Superior temporal gyrus (tissue), 1 donor: Measurements from ENCODE around the gene KCNK13.
"Not testable (repeated sequence)": the region's sequence is repeated elsewhere in the genome, so short reads cannot be mapped to it uniquely, and the experiment has no call there.

Experiments used
- DNase-seq: peaks from one replicate; pipeline ENCODE4 v3.0.0-alpha.2; 2016; ENCODE audit errors: extremely low spot score

The KCNK13 gene

DNA sequence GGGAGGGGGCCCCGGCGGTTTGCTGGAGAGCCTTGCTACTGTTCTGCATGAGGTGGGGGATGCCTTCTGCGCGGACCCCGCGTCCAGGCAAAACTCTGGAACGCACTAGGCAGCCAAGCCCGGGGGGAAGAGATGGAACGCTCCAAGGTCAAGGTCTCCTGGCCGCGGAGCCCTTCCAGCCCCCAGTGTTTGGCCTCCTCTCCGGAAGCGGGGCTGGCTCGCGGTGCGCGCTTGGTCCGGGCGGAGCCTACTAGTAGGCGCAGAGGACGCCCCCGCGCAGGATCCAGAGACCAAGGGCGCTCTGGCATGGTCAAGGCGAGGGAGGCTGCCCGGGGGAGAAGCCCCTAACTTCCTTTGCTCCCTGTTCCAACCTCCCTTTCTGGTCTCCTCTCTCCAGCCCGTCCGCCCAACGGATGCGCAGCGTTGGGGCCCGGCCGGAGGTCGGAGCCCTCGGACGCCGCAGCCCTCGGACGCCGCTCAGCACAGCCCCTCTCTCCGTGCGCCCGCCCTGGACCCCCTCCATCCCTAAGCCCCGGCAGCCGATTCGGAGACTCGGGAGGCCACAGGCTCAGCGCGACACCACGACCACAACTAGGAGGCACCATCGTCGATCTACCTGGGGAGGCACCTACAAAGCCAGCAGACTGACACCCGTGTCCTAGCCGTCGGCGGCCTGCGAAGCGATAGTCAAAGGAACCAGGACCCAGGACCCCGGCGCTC lies 669 bp upstream of the KCNK13 start:
- no peak for DNase-seq

DNA sequence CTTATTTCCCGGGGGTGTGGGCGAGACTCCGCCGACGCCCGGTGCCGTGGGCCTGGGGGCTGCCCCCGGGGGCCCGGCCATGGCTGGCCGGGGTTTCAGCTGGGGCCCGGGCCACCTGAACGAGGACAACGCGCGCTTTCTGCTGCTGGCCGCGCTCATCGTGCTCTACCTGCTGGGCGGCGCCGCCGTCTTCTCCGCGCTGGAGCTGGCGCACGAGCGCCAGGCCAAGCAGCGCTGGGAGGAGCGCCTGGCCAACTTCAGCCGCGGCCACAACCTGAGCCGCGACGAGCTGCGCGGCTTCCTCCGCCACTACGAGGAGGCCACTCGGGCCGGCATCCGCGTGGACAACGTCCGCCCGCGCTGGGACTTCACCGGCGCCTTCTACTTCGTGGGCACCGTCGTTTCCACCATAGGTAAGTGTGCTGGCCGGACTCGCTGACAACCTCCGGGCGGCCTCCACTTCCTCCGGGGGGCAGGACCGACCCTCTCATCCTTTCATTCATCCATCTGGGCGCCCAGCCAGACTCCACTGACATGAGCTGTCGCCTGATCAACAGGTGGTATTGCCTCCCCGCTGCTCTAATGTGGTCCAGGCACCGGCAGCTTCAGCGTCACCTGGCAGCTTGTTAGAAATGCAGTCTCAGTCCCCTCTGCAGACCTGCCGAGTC lies 467 bp downstream of the KCNK13 start:
- DNase-seq: no peak

DNA sequence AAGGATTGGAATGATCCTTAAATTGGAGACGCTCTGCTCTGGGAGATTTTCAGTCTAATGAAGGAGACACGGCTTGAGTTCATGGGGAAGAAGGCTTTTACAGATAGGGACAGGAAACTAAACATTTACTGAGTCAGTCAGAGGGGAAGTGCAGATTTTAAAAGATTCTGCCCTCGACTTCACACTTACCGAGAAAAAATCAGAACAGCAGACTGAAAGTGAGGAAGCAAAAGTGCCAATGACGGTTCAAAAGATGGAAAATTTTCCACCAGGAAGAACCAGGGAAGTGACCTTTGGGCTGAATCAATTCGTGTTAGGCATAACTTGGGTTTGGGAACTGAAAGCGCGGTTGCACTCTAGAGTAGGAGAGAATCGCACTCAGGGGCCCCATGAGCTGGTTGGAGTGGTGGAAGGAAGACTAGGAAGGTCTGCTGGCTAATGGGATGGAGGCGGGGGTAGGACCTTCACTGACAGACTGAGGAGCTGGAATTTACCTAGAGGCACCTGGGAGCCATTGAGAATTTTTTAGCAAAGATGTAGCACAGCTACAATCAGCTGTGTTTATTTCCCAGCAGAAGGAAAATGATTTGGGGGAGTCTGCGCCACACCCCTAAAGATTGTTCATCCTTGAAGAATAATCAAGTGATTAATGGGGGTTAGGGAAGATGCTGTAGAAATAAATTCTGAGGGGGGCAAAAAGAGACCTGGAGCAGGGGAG lies 1.2 kb downstream of the KCNK13 start:
- DNase-seq: no peak

DNA sequence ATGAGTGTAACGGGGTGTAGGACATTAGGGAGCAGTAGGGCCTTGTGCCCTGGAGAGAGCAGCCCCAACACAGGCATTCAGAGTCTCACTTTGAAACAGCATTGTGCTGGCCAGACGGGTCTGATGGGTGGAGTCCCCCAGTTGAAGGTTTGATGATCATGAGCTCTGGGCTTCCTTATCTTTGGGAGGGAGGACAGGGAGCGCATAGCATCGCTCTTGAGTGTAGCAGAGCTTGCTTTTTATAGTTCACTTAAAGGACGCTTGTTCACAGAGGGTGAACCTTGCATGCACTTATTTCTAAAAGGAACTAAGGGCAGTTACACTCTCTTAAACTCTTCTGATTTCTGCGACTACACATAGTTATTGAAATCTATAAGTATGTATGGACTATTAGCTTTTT lies 10.6 kb downstream of the KCNK13 start:
- DNase-seq: no peak

DNA sequence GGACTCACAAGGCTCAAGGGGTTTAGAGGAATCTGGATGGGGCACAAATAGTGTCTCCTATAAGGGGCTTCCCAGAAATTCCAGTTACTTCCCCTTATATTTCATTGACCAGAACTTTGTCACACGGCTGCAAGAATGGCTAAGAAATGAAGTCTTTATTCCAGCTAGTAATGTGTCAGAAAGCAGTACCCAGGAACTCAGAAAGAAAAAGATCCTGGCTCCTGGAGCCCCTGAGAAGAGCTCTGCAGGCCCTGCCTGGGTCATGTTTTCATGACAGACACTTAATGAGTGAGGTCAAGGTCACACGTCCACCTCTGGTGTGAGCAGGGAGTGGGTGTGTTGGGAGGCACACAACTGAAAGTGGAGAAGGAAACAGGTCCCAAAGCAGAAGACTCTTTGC lies 17.8 kb downstream of the KCNK13 start:
- no peak for DNase-seq

DNA sequence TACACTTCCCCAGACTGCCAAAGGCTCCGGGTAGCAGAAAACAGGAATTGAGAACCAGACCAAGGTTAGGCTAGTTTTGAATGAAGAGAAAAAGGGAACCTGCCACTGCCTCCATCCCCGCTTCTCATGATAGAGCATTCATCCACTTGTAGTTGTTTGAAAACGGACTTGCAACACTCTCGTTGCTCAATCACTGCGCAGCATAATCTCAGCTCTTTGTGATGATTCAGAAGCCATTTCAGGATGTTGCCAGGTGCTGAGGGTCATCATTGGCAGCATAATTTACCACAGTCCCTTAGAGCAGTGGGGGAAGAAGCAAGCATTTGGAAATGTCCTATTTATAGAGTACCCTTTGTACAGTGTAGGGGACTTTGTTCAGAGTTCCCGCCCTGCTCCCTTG lies 25.6 kb downstream of the KCNK13 start:
- peak; percentile 42 for DNase-seq

DNA sequence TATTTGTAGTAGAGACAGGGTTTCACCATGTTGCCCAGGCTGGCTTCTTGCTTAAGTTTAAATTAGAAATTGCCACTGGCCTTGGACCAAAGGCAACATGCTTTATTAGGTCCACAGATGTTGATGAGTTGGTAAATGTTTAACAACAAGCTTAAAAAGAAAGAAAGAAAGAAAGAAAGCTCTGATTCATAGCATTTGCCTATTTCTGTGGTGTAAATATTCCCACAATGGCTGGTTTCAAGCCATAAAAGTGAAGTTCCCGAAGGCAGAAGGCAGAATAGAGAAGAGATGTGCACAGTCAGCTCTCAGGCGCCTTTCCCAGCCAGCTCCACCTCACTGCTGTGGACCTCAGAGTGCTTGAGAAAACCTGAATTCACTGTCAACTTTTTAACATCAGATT lies 26.4 kb downstream of the KCNK13 start:
- DNase-seq: no peak

DNA sequence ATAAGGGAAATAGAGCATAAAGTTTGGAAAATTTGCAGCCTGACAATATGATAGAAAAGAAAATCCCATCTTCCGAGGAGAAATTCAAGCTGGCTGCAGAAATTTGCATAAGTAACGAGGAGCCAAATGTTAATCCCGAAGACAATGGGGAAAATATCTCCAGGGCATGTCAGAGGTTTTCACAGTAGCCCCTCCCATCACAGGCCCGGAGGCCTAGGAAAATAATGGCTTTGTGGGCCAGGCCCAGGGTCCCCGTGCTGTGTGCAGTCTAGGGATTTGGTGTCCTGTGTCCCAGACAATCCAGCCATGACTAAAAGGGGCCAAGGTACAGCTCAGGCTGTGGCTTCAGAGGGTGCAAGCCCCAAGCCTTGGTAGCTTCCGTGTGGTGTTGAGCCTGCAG lies 27.7 kb downstream of the KCNK13 start:
- DNase-seq: not testable (repeated sequence)

DNA sequence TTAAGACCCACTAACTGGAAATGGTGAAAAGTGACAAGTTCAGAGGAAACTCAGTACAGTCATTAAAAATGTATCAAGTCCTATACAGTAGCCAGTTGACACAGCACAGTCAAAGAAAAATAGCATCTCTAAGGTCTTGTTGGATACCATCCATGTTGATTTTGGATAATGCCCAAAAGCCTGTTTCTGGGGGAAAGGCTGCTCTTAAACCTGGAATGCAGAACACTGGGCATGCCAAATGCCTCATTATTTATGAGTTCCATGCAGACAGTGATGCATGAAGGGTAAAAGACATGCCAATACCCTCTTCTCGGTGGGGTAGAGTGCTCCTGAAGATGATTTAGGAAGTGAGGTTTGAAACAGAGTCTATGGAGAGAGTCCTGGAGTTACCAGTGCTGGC lies 29.6 kb downstream of the KCNK13 start:
- DNase-seq: no peak

DNA sequence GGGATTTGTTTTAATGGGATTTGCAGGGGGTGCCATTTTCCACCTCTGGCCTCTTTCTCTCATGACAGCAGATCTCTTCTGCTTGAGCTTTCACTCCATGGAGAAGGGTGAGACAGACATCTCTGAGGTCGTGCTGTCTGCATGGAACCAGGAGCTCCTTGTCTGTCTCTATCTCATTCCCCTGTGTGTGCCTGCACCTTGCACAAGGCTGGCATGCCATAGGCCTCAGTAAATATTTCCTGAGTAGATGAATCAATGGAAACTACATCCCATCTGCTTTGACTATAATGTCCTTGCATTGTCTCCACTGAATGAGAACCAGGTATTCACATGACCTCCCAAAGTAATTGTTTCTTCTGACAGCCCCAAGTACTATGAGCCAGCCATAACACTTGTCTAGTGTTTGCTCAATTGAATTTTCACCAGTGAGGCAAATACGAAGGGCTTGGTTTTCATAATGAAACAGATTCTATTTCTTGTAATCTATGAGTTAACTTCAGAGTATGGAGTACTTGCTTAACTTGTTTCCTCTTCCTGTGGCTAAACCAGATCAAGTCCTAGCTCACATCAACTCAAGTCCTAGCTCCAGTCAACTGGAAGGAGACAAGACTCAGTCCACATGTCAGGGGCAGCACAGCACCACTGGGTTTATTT lies 32.3 kb downstream of the KCNK13 start:
- DNase-seq: no peak

DNA sequence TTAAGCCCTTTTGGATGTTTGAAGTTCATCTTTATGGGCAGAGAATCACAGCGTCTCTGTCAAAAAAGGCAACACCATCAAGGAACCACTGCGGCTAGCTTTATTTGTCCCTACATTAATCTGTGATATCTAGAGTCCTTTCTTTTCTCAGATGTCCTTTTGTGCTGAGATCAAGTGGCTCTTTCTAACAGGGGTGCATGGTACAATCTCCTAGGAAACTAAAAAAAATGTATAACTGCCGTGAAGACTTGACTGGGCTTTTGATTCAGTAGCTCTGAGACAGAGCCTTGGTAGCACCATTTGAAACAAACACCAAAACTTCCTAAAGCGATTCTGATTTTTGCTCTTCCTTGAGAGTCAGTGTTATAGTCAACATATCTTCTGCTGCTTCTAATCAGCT lies 33.3 kb downstream of the KCNK13 start:
- no peak for DNase-seq

DNA sequence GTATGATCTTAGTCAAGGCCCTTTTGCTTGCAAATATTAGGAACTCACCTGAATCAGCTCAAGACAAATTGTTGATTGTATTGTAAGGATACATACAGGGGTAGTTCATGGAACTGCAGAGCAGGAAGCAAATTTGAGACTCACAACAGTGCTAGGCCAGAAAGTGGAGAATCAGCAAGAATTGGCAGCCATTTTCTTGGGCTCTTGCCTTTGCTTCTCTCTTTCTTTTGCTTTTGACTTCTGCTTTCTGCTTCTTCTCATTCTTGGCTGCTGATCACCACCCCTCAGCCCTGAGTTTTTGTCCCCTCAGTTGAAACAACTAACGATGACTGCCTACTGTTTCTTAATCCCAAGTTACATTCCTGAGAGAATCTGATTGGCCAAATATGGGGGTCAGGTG lies 34.8 kb downstream of the KCNK13 start:
- DNase-seq: no peak

DNA sequence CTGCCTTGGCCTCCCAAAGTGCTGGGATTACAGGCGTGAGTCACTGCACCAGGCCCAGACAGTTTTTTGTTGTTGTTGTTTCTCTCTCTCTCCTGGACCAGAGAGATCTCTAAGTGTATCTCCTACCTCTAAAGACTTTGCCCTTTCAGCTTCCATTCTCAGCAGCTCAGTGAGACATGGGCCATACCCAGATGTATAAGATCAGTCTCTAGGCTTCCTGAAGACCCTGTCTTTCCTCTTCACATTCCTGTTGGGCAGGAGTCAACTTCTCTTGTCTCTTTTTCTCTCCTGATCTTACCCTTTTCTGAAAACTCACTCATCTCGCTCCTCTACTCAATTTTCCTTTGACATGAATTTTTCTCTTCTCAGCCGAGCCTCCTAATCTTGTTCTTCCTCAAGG lies 42.0 kb downstream of the KCNK13 start:
- DNase-seq: no peak

DNA sequence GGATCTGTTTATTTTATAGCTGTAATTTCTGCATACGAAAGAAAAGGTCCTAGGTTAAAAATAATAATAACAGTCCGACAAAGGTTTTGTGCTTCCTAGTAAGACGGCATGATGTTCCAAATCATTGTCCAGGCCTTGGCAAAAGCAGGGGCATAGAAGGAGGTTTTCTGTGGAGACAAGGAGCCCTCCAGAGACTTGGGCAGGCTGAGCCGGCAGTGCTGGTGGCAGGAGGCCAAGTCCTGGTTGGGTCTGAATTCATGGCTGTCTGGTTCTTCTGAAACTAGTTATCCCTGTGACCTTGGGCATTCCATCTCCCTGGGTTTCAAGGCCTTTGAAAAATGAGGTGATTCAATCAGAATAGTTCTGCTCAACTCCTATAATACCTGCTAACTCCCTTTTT lies 44.0 kb downstream of the KCNK13 start:
- DNase-seq: no peak

DNA sequence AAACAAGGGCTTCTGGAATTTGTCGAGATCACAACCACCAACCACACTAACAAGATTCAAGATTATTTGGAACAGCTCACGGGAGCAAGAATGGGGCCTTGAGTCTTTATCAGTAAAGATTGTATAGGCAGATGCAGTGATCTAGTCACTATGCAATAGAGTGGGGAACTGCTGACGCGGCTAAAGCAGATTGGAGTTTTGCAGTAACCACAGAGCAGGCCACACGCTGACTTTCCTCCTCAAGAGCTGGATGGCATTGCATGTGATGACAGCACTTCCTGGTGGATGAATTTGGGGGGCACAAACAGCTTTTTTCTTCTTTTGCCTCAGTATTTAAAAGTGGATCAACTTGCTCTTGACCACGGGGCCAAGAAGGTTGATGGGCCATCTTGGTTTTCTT lies 46.0 kb downstream of the KCNK13 start:
- DNase-seq: no peak

DNA sequence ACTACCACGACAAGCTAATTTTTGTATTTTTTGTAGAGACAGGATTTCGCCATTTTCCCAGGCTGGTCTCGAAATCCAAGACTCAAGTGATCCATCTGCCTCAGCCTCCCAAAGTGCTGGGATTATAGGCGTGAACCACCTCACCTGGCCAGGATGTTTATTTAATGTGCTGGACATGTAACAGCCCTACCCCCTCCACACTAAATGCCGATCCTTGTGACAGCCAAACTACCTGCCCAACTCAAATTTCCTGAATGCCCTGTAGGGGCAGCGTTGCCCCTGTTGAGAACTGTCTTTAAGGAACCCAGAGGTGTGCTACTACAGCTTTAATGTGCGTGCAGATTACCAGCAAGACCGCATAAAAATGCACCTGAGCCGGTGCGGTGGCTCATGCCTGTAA lies 48.1 kb downstream of the KCNK13 start:
- no peak for DNase-seq

DNA sequence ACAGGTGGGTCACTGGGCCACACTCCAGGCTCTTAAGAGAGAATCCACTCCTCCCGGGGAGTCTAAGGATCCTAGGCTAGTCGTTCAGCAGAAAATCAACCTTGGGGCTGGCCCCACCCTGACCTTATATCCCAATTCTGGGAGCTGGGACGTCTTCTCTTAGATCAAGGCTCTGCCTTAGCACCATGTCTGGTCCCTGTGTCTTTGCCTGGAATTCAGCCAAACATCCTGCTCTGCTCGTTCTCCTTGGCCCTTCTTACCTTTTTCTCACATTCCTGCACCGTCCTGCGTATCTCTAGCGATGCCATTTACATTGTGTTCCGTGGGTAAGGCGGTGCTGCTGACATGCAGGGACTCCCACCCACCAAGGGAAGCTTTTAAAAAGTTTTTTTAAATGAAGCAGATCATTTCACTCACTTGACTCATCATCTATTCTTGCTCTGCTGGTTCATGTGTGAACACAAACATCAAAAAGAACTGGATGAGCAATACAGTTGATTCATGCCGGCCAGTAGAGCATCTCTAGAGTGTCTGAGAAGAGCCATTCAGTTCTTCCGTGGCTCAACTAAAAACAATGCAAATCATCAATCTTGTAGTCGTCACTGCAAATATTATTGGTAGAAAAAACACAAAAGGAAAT lies 50.2 kb downstream of the KCNK13 start:
- DNase-seq: peak; percentile 33

DNA sequence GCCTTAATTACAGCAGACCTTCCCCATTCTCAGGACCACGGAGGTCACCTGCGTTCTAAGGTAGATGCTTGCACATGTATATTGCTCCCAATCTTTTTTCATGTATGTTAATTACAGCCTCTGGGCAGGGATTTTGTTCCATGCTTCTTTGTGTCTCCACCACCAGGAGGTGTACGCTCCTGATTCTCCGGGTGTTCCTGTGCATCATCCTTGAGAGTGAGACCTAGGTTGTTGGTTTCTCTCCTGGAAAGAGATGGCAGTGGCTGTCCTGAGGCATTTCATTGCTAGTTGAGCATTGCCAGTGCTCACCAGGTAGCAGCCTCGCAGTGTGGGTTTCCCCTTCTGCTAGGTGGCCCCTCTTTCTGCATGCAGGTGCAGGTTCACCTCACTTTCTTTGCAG lies 52.8 kb downstream of the KCNK13 start:
- DNase-seq: no peak

DNA sequence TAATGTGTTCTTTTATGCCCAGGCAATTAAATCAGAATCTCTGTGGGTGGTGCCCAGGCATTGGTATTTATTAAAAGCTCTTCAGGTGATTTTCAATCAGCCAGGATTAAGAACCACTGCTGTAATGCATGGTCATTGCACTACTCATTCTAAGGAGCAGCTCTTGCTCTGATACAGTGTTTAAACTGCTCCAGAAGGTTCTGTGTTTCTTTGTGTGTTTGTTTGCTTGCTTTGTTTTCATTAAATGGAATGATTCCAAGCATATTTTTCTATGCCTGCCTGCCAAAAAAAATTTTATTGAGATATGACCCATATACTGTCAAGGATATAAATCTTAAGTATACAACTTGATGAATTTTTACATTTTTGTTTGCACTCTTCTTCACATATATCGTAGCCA lies 54.0 kb downstream of the KCNK13 start:
- no peak for DNase-seq

DNA sequence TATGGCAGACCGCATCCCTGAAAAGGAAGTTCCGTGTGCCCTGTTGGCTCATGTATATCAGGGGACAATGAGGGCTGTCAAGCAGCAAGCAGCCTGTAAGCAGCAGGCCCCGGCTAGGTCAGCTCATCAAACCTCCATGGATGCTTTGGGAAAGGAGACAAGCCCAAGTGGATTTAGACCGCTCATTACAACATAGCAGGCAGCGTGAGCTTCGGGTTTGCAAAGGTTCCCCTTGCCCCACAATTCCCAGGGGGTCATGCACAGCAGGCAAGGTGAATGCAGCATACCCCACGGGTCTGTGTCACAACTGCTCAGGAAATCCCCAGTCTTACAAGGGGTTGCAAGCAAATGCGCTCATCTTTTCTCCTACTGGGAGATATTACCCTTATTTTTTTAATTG lies 54.6 kb downstream of the KCNK13 start:
- no peak for DNase-seq

DNA sequence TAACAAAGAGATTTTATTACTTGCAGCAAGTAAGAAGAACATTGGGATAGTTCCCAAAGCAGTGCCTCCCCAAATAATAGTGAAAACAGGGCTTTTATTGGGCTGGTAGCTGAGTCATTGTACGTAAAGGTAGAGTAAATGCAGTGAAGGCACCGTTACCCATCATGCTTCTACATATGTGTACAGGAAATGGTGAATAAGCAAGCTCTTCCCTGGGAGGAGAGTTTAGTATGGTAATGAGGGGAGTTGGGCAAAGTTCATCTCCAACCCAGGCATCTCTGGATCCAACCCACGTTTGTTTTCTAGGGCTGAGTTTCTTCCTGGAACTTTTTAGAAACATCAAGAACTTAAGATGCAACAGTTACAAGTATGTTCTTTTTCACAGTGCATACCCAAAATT lies 56.2 kb downstream of the KCNK13 start:
- no peak for DNase-seq

DNA sequence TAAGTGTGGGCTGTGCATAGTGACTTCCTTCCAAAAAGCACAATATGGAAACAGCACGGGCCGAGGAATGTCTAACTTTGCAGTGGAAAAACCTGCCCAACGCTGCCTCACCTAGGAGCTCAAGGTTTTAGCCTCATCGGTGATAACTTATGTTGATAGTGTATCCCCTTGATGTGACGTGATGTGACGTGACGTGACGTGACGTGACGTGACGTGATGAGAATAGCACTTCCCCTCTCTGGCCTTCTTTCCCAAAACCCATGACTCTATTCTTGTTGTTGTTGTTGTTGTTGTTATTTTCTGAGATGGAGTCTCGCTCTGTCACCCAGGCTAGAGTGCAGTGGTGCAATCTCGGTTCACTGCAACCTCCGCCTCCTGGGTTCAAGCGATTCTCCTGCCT lies 64.5 kb downstream of the KCNK13 start:
- DNase-seq: no peak
